ENCODE results near the gene HMGB2.

The HMGB2 gene

GRCh38 chr4:173365359-173365996, 31.3 kb upstream of the HMGB2 start:
- Histone ChIP-seq H3K27ac (ENCODE audit: low read depth, low read length) (no peak overlapping the region), H3K9me3 (ENCODE audit: low read length) (no peaks in the 10 kb centered on the region), H3K27me3 (ENCODE audit: control insufficient read depth in 1 of 2, insufficient read depth in 2 of 2, low read length in 2 of 2) (no peaks in the 10 kb centered on the region), H3K36me3 (ENCODE audit: insufficient read depth, low read length) (no peaks in the 10 kb centered on the region), H3K4me3 (ENCODE audit: low read depth in 1 of 2, low read length in 2 of 2) (no peak overlapping the region), H3K9ac (ENCODE audit: low read length) (no peak overlapping the region), H3K4me1 (ENCODE audit: insufficient read depth, low read length) (peaks cover 10% of the 10 kb centered on the region)

- no peak overlapping the region for H3K9ac ChIP-seq (ENCODE audit: low read length)
- H3K36me3 ChIP-seq (ENCODE audit: insufficient read depth, low read length): no peaks in the 10 kb centered on the region
Measured at GRCh38 chr4:173362666-173363065, 28.5 kb upstream of the HMGB2 start.

GRCh38 chr4:173360587-173361221, 26.5 kb upstream of the HMGB2 start:
- Histone ChIP-seq H3K4me3 (ENCODE audit: low read depth in 1 of 2, low read length in 2 of 2) (no peak overlapping the region), H3K27ac (ENCODE audit: low read depth, low read length) (no peak overlapping the region), H3K9ac (ENCODE audit: low read length) (no peak overlapping the region), H3K36me3 (ENCODE audit: insufficient read depth, low read length) (no peaks in the 10 kb centered on the region), H3K4me1 (ENCODE audit: insufficient read depth, low read length) (no peaks in the 10 kb centered on the region), H3K9me3 (ENCODE audit: low read length) (no peaks in the 10 kb centered on the region), H3K27me3 (ENCODE audit: control insufficient read depth in 1 of 2, insufficient read depth in 2 of 2, low read length in 2 of 2) (no peaks in the 10 kb centered on the region)

More at GRCh38 chr4:173362666-173363065, 28.5 kb upstream of the HMGB2 start:
- H3K4me3 ChIP-seq (ENCODE audit: low read depth in 1 of 2, low read length in 2 of 2): no peak overlapping the region
- H3K27ac ChIP-seq (ENCODE audit: low read depth, low read length): no peak overlapping the region
- no peaks in the 10 kb centered on the region for H3K27me3 ChIP-seq (ENCODE audit: control insufficient read depth in 1 of 2, insufficient read depth in 2 of 2, low read length in 2 of 2)
- no peaks in the 10 kb centered on the region for H3K9me3 ChIP-seq (ENCODE audit: low read length)
- H3K4me1 ChIP-seq (ENCODE audit: insufficient read depth, low read length): peaks cover 7% of the 10 kb centered on the region

- H3K27me3 ChIP-seq (ENCODE audit: control insufficient read depth in 1 of 2, insufficient read depth in 2 of 2, low read length in 2 of 2): no peaks in the 10 kb centered on the region
- no peaks in the 10 kb centered on the region for H3K9me3 ChIP-seq (ENCODE audit: low read length)
- no peaks in the 10 kb centered on the region for H3K4me1 ChIP-seq (ENCODE audit: insufficient read depth, low read length)
- no peaks in the 10 kb centered on the region for H3K36me3 ChIP-seq (ENCODE audit: insufficient read depth, low read length)
- H3K4me3 ChIP-seq (ENCODE audit: low read depth in 1 of 2, low read length in 2 of 2): no peak overlapping the region
- H3K9ac ChIP-seq (ENCODE audit: low read length): no peak overlapping the region
- no peak overlapping the region for H3K27ac ChIP-seq (ENCODE audit: low read depth, low read length)
Measured at GRCh38 chr4:173357939-173358338, 23.8 kb upstream of the HMGB2 start.

- Histone ChIP-seq H3K27ac (ENCODE audit: low read depth, low read length) (no peak overlapping the region), H3K9ac (ENCODE audit: low read length) (no peak overlapping the region), H3K27me3 (ENCODE audit: control insufficient read depth in 1 of 2, insufficient read depth in 2 of 2, low read length in 2 of 2) (no peaks in the 10 kb centered on the region), H3K36me3 (ENCODE audit: insufficient read depth, low read length) (no peaks in the 10 kb centered on the region), H3K4me1 (ENCODE audit: insufficient read depth, low read length) (no peaks in the 10 kb centered on the region), H3K9me3 (ENCODE audit: low read length) (no peaks in the 10 kb centered on the region), H3K4me3 (ENCODE audit: low read depth in 1 of 2, low read length in 2 of 2) (no peak overlapping the region)
Measured at GRCh38 chr4:173347467-173347866, 13.3 kb upstream of the HMGB2 start.

GRCh38 chr4:173346074-173346473, 11.9 kb upstream of the HMGB2 start:
- H3K27me3 ChIP-seq (ENCODE audit: control insufficient read depth in 1 of 2, insufficient read depth in 2 of 2, low read length in 2 of 2): no peaks in the 10 kb centered on the region
- no peak overlapping the region for H3K4me3 ChIP-seq (ENCODE audit: low read depth in 1 of 2, low read length in 2 of 2)
- H3K9me3 ChIP-seq (ENCODE audit: low read length): no peaks in the 10 kb centered on the region
- H3K27ac ChIP-seq (ENCODE audit: low read depth, low read length): no peak overlapping the region
- H3K36me3 ChIP-seq (ENCODE audit: insufficient read depth, low read length): no peaks in the 10 kb centered on the region
- no peaks in the 10 kb centered on the region for H3K4me1 ChIP-seq (ENCODE audit: insufficient read depth, low read length)
- H3K9ac ChIP-seq (ENCODE audit: low read length): no peak overlapping the region

GRCh38 chr4:173345648-173346047, 11.5 kb upstream of the HMGB2 start:
- Histone ChIP-seq H3K27ac (ENCODE audit: low read depth, low read length) (no peak overlapping the region), H3K4me1 (ENCODE audit: insufficient read depth, low read length) (no peaks in the 10 kb centered on the region), H3K36me3 (ENCODE audit: insufficient read depth, low read length) (no peaks in the 10 kb centered on the region), H3K4me3 (ENCODE audit: low read depth in 1 of 2, low read length in 2 of 2) (no peak overlapping the region), H3K27me3 (ENCODE audit: control insufficient read depth in 1 of 2, insufficient read depth in 2 of 2, low read length in 2 of 2) (no peaks in the 10 kb centered on the region), H3K9me3 (ENCODE audit: low read length) (no peaks in the 10 kb centered on the region), H3K9ac (ENCODE audit: low read length) (no peak overlapping the region)

GRCh38 chr4:173343832-173344397, 9.8 kb upstream of the HMGB2 start:
- Histone ChIP-seq H3K9me3 (ENCODE audit: low read length) (no peaks in the 10 kb centered on the region), H3K27me3 (ENCODE audit: control insufficient read depth in 1 of 2, insufficient read depth in 2 of 2, low read length in 2 of 2) (no peaks in the 10 kb centered on the region), H3K4me3 (ENCODE audit: low read depth in 1 of 2, low read length in 2 of 2) (no peak overlapping the region), H3K4me1 (ENCODE audit: insufficient read depth, low read length) (no peaks in the 10 kb centered on the region), H3K27ac (ENCODE audit: low read depth, low read length) (no peak overlapping the region), H3K9ac (ENCODE audit: low read length) (no peak overlapping the region), H3K36me3 (ENCODE audit: insufficient read depth, low read length) (no peaks in the 10 kb centered on the region)

- H3K9me3 ChIP-seq (ENCODE audit: low read length): no peaks in the 10 kb centered on the region
- H3K4me1 ChIP-seq (ENCODE audit: insufficient read depth, low read length): peaks cover 10% of the 10 kb centered on the region
- H3K9ac ChIP-seq (ENCODE audit: low read length): no peak overlapping the region
- no peaks in the 10 kb centered on the region for H3K27me3 ChIP-seq (ENCODE audit: control insufficient read depth in 1 of 2, insufficient read depth in 2 of 2, low read length in 2 of 2)
- H3K27ac ChIP-seq (ENCODE audit: low read depth, low read length): no peak overlapping the region
- peaks cover 5% of the 10 kb centered on the region for H3K36me3 ChIP-seq (ENCODE audit: insufficient read depth, low read length)
- H3K4me3 ChIP-seq (ENCODE audit: low read depth in 1 of 2, low read length in 2 of 2): no peak overlapping the region
Measured at GRCh38 chr4:173337463-173337862, 3.3 kb upstream of the HMGB2 start.

GRCh38 chr4:173334891-173335752, 964 bp upstream of the HMGB2 start:
- Histone ChIP-seq H3K4me3 (ENCODE audit: low read depth in 1 of 2, low read length in 2 of 2) (peak overlapping the region; percentile 52 to 88), H3K9me3 (ENCODE audit: low read length) (no peaks in the 10 kb centered on the region), H3K27me3 (ENCODE audit: control insufficient read depth in 1 of 2, insufficient read depth in 2 of 2, low read length in 2 of 2) (no peaks in the 10 kb centered on the region), H3K36me3 (ENCODE audit: insufficient read depth, low read length) (peaks cover 20% of the 10 kb centered on the region), H3K27ac (ENCODE audit: low read depth, low read length) (peak overlapping the region; percentile 77), H3K9ac (ENCODE audit: low read length) (no peak overlapping the region), H3K4me1 (ENCODE audit: insufficient read depth, low read length) (peaks cover 24% of the 10 kb centered on the region)

GRCh38 chr4:173333658-173334084, 487 bp downstream of the HMGB2 start:
- peak overlapping the region; percentile 91 for H3K27ac ChIP-seq (ENCODE audit: low read depth, low read length)
- peaks cover 33% of the 10 kb centered on the region for H3K36me3 ChIP-seq (ENCODE audit: insufficient read depth, low read length)
- H3K4me3 ChIP-seq (ENCODE audit: low read depth in 1 of 2, low read length in 2 of 2): peak overlapping the region; percentile 66 to 88
- H3K9ac ChIP-seq (ENCODE audit: low read length): peak overlapping the region; percentile 92
- peaks cover 24% of the 10 kb centered on the region for H3K4me1 ChIP-seq (ENCODE audit: insufficient read depth, low read length)
- no peaks in the 10 kb centered on the region for H3K9me3 ChIP-seq (ENCODE audit: low read length)
- no peaks in the 10 kb centered on the region for H3K27me3 ChIP-seq (ENCODE audit: control insufficient read depth in 1 of 2, insufficient read depth in 2 of 2, low read length in 2 of 2)

Measured in muscle layer of colon (tissue), 2 donors.